HFFc6 (cell line): Measurements from ENCODE around the gene MFF. TPM values are rescaled to one million over a fixed set of nuclear protein-coding genes. Genes with fewer than 3 reads are reported as not detected.

Experiments used
- DNase-seq: peaks from one replicate; pipeline ENCODE4 v3.0.0-alpha.2; 2018
- H3K27ac Mint-ChIP-seq: 2 replicates; pipeline ENCODE4 v1.8.0; 2020; ENCODE audit warnings: mild to moderate bottlenecking, mixed read lengths
- H3K27me3 Mint-ChIP-seq: 2 replicates; pipeline ENCODE4 v1.8.0; 2021; ENCODE audit warnings: mild to moderate bottlenecking, moderate library complexity, mixed read lengths; ENCODE audit not compliant: insufficient read depth
- H3K36me3 Mint-ChIP-seq: 2 replicates; pipeline ENCODE4 v1.8.0; 2021; ENCODE audit warnings: low read depth, mixed read lengths
- H3K4me1 Mint-ChIP-seq: 2 replicates; pipeline ENCODE4 v1.8.0; 2020; ENCODE audit warnings: low read depth, mixed read lengths
- H3K4me3 Mint-ChIP-seq: 2 replicates; pipeline ENCODE4 v1.8.0; 2020; ENCODE audit warnings: mild to moderate bottlenecking, moderate library complexity, mixed read lengths
- H3K9me3 Mint-ChIP-seq: 2 replicates; pipeline ENCODE4 v1.8.0; 2020; ENCODE audit warnings: mild to moderate bottlenecking, mixed read lengths
- CTCF ChIP-seq: fragments of 200-600 bp; sonication (generic); IDR thresholded peaks from 2 replicates; pipeline ENCODE4 v1.5.0; 2021; ENCODE audit warnings: antibody characterized with exemption, mild to moderate bottlenecking
- total RNA-seq, 6 experiments: library from RNA; stranded (reverse); fragmentation: NEBNext Ultra II Directional; extraction: Animal tissue kit (Norgen Biotek cat#: 25700); gene quantifications; 2 replicates in 1 of 6; 3 replicates in 5 of 6; pipeline ENCODE4 v1.2.3, GENCODE V29; 2021

MFF gene
- total RNA-seq, 6 experiments from 2014 or later, result 53.7 to 75.0 (median 65.6) TPM

- H3K27ac Mint-ChIP-seq, result no peak overlapping the region
Observed at GRCh38 chr2:227310756-227311110, 14.3 kb upstream of the MFF start.

DNA sequence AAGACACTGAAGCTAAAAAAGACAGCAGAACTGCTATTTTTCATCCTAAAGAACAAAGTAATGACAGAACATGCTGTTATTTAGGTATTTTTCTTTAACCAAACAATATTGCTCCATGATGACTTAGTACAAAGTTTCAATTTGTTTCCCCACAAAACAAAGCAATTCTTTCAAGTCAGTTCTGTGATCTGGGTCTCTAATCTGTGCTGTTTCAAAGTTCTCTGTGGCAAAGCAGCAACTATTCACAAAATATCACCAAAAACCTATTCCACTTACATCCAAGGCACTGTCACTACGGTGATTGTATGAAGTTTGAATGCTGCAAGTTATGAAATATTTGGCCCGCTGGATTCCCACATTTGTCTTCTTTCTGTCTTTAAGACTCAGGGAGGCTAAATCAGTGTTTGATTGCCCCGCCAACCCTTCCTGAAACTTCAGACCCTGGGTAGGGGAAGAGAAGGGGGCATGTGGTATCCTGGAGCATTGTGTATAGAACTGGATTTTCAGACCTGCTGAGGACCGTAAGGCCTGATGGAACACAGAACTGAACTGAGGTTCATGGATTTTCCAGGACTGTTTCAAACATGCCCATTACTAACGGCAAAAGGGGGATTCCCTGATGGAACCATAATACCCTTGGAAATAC, 13.1 kb upstream of the MFF start:
- Mint-ChIP-seq H3K27me3 (0 out of 2 replicates have a peak, but pooled peaks cover under 1% of the 10 kb centered on the region), H3K4me1 (no peaks in the 10 kb centered on the region), H3K4me3 (no peak overlapping the region), H3K36me3 (no peaks in the 10 kb centered on the region), H3K9me3 (no peaks in the 10 kb centered on the region), H3K27ac (no peak overlapping the region)
- DNase-seq, result no peak
- no peak for TF ChIP-seq CTCF

More at GRCh38 chr2:227310756-227311110, 14.3 kb upstream of the MFF start:
- Mint-ChIP-seq H3K27me3 (no peaks in the 10 kb centered on the region; the same call in 1 of the 2 replicates), H3K36me3 (no peaks in the 10 kb centered on the region), H3K4me1 (no peaks in the 10 kb centered on the region), H3K9me3 (no peaks in the 10 kb centered on the region), H3K4me3 (no peak overlapping the region)
- DNase-seq, result no peak
- no peak for TF ChIP-seq CTCF

DNA sequence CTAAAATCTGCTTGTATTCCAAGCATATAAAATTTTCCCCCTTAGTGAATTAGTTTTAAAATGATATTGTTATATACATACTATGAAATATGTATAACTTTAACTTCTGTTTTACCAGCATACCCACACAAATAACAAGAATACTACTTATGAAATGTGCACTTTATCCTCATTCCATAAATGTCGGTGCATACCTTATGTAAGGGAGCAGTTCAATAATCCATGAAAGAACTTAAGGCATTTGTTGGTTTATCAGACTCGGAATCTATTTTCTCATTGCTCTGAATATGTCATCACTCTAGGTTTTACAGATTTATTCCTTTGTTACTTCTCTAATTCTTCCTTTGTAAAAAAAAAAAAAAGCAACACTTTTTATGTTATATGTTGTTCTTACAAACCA, 12.5 kb upstream of the MFF start:
- TF ChIP-seq CTCF, result no peak
- H3K27ac Mint-ChIP-seq, result no peak overlapping the region
- H3K4me3 Mint-ChIP-seq, result no peak overlapping the region
- no peaks in the 10 kb centered on the region for H3K4me1 Mint-ChIP-seq
- no peak for DNase-seq
- H3K36me3 Mint-ChIP-seq, result no peaks in the 10 kb centered on the region
- H3K9me3 Mint-ChIP-seq, result no peaks in the 10 kb centered on the region
- H3K27me3 Mint-ChIP-seq, result 0 out of 2 replicates have a peak, but pooled peaks cover 2% of the 10 kb centered on the region

DNA sequence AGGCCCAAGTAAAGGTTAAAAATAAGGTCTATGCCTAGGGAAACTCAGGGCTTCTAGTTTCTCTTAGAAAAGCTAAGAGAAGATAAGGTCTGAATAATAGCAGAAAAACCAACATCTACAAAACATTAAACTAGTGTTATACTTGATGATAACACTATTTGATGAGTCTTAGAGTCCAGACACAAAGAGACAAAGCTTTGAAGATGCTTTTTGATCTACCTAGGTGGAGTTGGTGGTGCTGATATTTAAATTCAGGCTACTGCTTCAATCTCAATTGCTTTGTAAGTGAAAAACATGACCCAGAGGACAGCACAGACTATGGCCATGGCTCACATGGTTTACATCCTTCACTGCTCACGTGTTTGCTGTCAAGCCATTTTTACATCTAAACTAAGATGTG, 11.7 kb upstream of the MFF start:
- Mint-ChIP-seq H3K36me3 (no peaks in the 10 kb centered on the region), H3K4me1 (no peaks in the 10 kb centered on the region), H3K4me3 (no peak overlapping the region), H3K27ac (no peak overlapping the region), H3K27me3 (0 out of 2 replicates have a peak, but pooled peaks cover 2% of the 10 kb centered on the region), H3K9me3 (no peaks in the 10 kb centered on the region)
- no peak for TF ChIP-seq CTCF
- DNase-seq, result no peak

- peaks cover 14% of the 10 kb centered on the region; the same call in 1 of the 2 replicates for H3K36me3 Mint-ChIP-seq
- H3K4me3 Mint-ChIP-seq, result no peak overlapping the region
- DNase-seq, result no peak
- no peaks in the 10 kb centered on the region for H3K4me1 Mint-ChIP-seq
- H3K9me3 Mint-ChIP-seq, result peaks cover 6% of the 10 kb centered on the region; the same call in 1 of the 2 replicates
- TF ChIP-seq CTCF, result no peak
- H3K27ac Mint-ChIP-seq, result no peak overlapping the region
- H3K27me3 Mint-ChIP-seq, result 0 out of 2 replicates have a peak, but pooled peaks cover 2% of the 10 kb centered on the region
Observed at GRCh38 chr2:227317834-227318233, 7.2 kb upstream of the MFF start.
